GM08714 (cell line): ENCODE measurements around the gene SYCP2L.

Source experiments
- H3K4me3 ChIP-seq: fragments of 200-500 bp; sonication (Bioruptor generic); 2 replicates; pipeline ENCODE4 v1.5.1; 2014; ENCODE audit warnings: mild to moderate bottlenecking, low read length, inconsistent platforms
- ZNF274 ChIP-seq: IDR thresholded peaks from 2 replicates; pipeline ENCODE4 v1.6.1; 2012; ENCODE audit warnings: mild to moderate bottlenecking, low read depth, low read length

SYCP2L gene

GRCh38 chr6:11021003-11021402, 134.2 kb downstream of the SYCP2L start:
- H3K4me3 ChIP-seq, result no peak overlapping the region
- no peak for TF ChIP-seq ZNF274

GRCh38 chr6:11021714-11022113, 134.9 kb downstream of the SYCP2L start:
- H3K4me3 ChIP-seq, result no peak overlapping the region
- TF ChIP-seq ZNF274, result no peak

GRCh38 chr6:11023032-11023431, 136.2 kb downstream of the SYCP2L start:
- no peak for TF ChIP-seq ZNF274
- H3K4me3 ChIP-seq, result no peak overlapping the region
